GM12892 (cell line): ENCODE data around the gene DENND11.

ENCODE experiments used
- DNase-seq: peaks from one replicate; pipeline ENCODE4 v3.0.0; 2011; ENCODE audit not compliant: insufficient read length
- FAIRE-seq: peaks from 2 replicates; lab custom pipeline; 2011; peaks lifted over from hg19 to GRCh38; lab: Jason Lieb, UNC
- POLR2A ChIP-seq: IDR thresholded peaks from 2 replicates; pipeline ENCODE4 v1.6.1; 2011; ENCODE audit warnings: low read depth, low read length, control low read depth
- POLR2AphosphoS5 ChIP-seq: IDR thresholded peaks from 2 replicates; pipeline ENCODE4 v1.6.1; 2011; ENCODE audit warnings: low read depth, low read length, control low read depth
- TAF1 ChIP-seq: IDR thresholded peaks from 2 replicates; pipeline ENCODE4 v1.6.1; 2011; ENCODE audit warnings: low read depth, mild to moderate bottlenecking, control low read depth, low read length, borderline replicate concordance

Gene DENND11

DNA sequence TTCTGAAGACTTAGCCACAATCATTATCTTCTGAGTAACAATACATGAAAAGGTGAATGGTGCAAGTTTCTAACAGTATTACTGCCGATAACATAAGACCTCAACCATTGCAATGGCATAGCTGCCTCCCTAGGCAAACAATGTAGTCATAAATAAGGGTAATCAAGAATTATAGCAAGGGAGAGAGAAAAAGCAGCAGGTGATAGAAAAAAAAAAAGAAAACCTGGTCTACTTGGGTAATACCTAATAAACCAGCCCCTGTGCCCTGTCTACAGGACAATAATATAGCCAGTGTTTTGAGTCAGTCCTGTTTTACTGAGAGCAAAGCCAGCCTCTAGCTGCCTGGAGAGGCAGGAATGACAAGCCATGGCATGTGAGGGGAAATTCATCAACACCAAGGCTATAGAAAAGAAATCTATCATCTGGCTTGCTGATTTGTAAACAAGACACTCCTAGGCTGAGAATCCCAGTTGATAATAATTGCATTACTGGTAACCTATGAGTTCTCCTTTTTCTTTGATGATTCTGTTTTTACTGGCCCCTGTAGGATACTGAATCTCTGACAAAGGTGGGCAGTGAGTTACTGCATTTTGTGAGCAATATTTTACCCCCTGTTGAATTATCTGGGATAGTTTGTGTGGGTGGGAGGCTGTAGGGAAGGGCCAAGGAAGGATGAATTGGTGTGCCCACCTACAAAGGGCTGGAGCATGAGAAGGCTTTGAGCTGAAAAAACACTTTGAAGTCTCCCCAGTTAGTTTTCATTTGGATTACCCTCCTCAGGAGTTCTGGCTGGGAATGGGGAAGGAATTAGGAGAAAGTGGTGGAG, 4.5 kb upstream of the DENND11 start:
- no peak for TF ChIP-seq POLR2AphosphoS5
- no peak for TF ChIP-seq POLR2A
- TF ChIP-seq TAF1: no peak
- FAIRE-seq (no peak), DNase-seq (no peak)

DNA sequence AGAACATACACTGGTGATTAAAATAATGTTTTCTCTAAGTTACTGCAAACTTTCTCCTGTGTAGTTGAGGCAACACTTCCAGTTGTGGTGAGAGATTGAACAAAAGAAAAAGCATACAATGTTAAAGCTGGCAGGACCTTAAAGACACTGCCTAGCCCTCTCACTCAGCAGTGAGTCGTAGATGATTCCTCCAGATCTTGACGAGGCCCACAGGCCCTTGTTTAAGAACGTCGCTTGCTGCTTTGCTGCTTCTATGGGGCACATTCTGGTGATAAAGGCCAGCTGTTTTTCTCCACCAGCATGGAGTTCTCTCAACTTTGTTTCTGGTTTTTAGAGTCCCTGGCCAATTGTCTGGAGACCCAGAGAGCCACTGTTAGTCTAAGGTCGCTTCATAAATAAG, 2.8 kb upstream of the DENND11 start:
- DNase-seq (no peak), FAIRE-seq (no peak)
- TF ChIP-seq TAF1 (no peak), POLR2AphosphoS5 (no peak), POLR2A (no peak)

DNA sequence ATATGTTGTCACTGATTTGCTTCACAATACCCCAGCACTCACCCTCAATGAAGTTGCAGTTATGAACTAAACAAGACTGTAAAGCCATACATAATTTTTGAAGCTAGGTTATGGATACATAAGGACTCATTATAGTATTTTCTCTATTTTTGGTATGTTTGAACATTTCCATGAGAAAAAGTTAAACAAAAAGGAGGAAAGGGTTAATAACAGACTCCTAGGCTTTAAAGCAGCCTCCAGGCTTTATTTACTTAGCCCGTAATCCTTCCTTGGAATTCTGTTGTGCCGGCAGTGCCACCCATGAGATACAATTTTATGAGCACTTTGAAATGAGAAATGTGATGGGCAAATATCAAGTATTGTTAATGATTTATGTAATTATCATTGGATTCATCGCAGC, 2.1 kb upstream of the DENND11 start:
- TF ChIP-seq TAF1: no peak
- no peak for TF ChIP-seq POLR2AphosphoS5
- TF ChIP-seq POLR2A: no peak
- DNase-seq (no peak), FAIRE-seq (no peak)

DNA sequence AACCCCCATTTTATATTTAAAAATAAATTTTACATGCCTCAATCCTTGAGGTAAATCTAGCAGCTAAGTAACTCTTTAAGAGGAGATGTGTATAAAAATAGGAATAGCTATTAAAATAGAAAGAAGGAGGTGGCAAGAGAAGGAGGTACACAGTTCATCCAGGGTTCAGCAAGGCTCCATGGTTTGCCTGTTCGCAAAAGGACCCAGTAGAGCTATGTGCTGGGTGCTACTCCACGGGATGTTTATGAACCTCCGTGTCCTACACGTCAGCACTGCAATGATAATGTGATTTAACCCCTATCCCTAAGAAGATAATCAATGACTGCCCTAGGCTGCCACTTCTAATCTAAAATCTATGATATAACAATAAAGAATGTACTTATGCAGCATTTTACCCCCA, 926 bp upstream of the DENND11 start:
- FAIRE-seq (no peak), DNase-seq (no peak)
- TF ChIP-seq TAF1: no peak
- no peak for TF ChIP-seq POLR2AphosphoS5
- TF ChIP-seq POLR2A: no peak

DNA sequence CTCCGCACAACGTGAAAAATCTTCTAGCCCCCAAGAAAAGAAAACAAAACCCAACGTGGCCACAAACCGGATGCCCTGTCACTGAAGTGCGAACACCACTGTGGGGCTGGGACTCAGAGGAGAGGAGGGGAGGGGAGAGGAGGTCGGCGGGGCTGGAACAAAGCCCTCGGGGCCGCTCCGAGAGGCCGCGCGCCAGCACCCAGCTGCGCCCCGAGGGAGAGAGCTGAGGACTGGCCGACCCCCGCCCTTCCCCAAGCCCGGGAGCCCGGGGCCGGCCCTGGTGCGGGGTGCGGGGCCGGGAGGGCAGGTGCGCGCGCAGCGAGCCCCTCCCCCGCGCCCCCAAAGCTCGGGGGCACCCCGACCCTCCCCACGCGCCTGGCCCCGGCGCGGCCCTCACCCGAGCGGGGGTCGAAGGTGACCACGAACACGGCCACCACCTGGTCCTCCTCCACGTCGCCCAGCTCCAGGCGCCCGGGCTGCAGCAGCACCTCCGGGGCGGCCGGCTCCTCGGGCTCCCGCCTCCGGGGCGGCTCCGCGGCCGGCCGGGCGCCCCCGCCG, 398 bp downstream of the DENND11 start:
- TF ChIP-seq POLR2AphosphoS5 (no peak), POLR2A (peak; percentile 37; the same call in 1 of the 2 replicates), TAF1 (no peak)
- DNase-seq (peak; percentile 53), FAIRE-seq (peak; percentile 91)

DNA sequence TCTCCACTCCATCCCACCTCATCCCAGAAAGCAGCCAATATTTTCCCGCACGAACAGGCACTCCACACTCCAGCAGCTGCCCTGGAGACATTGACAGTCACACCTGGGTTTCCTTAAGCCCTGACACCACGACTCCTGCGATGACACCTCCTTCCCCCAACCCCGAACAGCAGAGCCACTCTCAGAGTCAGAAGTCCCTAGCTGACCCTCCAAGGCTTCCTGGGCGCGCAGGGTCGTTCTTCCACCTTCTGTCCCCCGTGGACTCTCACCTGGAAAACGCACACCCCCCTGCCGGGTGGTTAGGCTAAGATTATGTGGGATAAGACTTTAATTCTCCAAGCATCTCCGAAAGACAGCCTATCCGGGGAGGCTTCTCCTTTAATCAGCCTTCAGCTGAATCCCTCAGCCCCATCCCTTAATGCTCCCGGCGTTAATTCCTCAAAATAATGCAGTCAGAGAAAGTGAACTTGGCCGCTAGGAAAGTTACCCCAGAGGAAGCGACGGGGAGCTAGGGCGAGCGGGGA, 1.1 kb downstream of the DENND11 start:
- FAIRE-seq (peak; percentile 53), DNase-seq (peak; percentile 12)

DNA sequence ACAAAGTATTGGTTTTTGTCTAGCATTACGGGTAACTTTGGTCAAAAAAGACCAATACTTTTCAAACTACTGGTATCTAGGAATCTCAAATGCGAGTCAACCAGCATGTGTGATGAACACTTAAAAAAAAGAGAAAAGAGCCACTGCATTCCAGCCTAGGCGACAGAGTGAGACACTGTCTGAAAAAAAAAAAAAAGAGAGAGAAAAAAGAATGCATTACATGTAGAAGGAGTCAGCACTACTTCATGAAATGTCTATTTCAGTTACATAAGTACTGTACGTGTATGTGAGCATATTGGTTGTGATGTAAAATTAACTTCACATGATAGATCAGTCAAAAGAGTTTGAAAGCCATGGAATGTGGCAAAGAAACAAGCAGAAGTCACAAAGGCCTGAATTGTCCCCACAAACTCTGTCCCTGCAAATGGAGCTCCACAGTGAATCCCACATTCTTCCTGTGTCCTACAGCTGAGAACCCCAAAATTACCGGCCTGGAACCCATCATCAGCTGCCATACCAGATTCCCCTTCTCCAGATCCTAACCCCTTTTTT, 1.6 kb downstream of the DENND11 start:
- TF ChIP-seq POLR2AphosphoS5: no peak
- no peak for TF ChIP-seq POLR2A
- TF ChIP-seq TAF1: no peak
- no peak for FAIRE-seq
- no peak for DNase-seq

More for the DNA sequence above, 1.1 kb downstream of the DENND11 start:
- TF ChIP-seq TAF1: no peak
- TF ChIP-seq POLR2A: no peak
- TF ChIP-seq POLR2AphosphoS5: no peak

DNA sequence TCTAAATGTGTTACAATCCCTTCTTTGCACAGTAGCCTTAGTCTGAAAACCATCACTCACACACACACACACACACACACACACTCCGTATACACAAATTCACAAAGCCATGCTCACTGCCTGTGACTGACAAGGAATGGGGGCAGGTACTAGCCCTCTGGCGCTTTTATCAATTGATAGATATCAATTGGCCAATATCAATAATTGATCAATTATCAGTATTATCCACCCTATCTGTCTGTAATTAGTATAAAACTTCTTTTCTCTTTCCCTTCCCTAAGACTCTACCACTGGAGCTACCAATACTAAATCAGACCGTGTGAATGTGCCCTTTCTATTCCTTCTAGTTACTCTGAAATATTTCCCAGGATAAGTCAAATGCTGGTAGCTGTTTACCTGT, 2.1 kb downstream of the DENND11 start:
- DNase-seq (no peak), FAIRE-seq (no peak)
- TF ChIP-seq TAF1 (no peak), POLR2AphosphoS5 (no peak), POLR2A (no peak)

DNA sequence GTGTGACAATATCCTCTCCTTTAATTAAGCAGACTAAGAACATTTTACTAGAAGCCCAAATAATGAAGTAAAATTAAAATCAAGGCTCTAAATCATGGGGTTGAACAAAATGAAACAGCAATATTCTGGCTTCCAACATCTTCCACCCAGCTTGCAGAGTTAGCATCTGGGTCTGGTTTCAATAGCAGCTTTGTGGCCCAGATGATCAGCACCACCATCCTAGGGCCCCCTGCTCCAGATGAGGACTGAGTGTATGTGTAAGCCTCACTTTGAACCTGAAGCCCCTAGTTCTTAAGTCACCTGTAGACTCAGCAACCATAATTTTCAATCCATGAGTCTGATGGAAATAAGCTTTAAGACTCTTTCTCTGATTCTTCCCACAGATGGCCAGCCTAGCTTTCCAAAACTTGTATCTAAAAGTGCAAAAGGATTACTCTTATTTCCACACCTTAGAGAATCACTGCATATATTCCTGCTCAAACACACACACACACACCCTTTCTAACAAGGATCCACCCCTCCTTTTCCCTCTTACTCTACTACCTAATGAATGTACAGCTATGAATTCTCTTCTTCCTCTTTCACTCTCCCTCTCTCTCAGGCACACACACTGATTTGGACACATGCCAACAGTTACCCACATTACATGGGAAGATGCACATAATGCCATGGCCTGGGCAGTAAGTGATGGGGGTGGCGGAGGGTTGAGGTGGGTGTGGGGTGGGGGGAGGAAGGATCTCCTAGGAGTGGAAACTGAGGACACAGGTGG, 3.5 kb downstream of the DENND11 start:
- TF ChIP-seq TAF1: no peak
- no peak for TF ChIP-seq POLR2A
- TF ChIP-seq POLR2AphosphoS5: no peak
- FAIRE-seq (no peak), DNase-seq (no peak)

DNA sequence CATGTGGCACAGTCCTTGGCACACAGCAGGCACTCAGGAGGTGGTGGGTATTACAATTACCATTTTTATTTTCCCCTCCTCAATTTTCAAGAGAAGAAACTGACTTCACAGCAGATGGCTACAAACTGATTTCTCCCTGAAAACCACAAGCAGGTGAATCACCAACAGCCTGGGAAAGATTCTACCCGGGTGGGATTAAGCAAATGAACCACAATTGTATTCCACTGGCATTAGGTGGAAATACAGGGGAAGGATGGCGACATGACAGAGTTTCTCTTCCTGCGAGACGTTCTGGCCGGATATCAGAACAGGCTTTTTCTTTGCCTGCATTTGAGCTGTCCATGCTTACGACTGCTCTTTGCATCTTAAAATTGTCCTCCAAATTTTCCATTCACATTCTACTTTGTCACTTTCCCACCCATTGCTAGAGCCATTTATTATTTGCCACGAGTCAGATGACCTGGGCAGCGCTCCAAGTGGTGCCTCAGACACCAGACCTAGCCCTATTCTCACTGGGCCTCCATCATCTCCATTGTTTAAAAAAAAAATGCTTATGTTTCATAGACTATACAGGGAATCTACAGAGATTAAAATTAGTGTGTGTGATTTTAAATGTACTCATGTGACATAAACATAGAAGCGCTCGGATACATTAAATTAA, 4.6 kb downstream of the DENND11 start:
- FAIRE-seq: no peak
- no peak for DNase-seq

More for the DNA sequence above, 4.6 kb downstream of the DENND11 start:
- TF ChIP-seq POLR2A (no peak), POLR2AphosphoS5 (no peak), TAF1 (no peak)
